Choroid plexus epithelial cell (primary cell): ENCODE data around the gene CLNK.

ENCODE experiments used
- DNase-seq: peaks from one replicate; pipeline ENCODE4 v3.0.0-alpha.2; 2010; ENCODE audit warnings: low read depth
- H3K4me3 ChIP-seq: 2 replicates; pipeline ENCODE4 v1.5.1; 2011; ENCODE audit warnings: low read depth, mild to moderate bottlenecking, control low read depth, low read length, moderate library complexity
- TF ChIP-seq, protein P1 (sequence below): conservative IDR thresholded peaks from 2 replicates; pipeline ENCODE4 v1.5.1; 2011; ENCODE audit warnings: low read depth, mild to moderate bottlenecking, control low read depth, inconsistent platforms, low read length, moderate library complexity

CLNK gene

DNA sequence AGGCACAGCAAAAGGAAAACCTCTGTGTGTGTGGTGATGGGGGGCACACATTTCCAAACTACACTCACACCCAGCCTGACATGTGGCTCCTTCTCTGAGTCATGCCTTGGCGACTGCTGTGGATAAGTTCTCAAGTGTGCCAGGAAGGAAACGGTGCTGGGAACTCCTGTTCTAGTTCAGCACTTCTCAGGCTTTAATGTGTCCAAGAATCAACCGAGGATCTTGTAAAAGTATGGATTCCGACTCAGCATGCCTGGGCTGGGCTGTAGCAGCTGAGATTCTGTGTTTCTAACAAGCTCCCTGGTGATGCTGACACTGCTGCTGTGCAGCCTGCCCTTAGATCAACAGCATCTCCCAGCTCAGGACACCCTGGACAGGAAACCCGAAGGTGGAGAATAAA is 20.2 kb downstream of the CLNK start:
- TF ChIP-seq, protein P1, sequence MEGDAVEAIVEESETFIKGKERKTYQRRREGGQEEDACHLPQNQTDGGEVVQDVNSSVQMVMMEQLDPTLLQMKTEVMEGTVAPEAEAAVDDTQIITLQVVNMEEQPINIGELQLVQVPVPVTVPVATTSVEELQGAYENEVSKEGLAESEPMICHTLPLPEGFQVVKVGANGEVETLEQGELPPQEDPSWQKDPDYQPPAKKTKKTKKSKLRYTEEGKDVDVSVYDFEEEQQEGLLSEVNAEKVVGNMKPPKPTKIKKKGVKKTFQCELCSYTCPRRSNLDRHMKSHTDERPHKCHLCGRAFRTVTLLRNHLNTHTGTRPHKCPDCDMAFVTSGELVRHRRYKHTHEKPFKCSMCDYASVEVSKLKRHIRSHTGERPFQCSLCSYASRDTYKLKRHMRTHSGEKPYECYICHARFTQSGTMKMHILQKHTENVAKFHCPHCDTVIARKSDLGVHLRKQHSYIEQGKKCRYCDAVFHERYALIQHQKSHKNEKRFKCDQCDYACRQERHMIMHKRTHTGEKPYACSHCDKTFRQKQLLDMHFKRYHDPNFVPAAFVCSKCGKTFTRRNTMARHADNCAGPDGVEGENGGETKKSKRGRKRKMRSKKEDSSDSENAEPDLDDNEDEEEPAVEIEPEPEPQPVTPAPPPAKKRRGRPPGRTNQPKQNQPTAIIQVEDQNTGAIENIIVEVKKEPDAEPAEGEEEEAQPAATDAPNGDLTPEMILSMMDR: no peak
- peak; percentile 93 for DNase-seq
- H3K4me3 ChIP-seq: no peak overlapping the region

- TF ChIP-seq, protein P1: no peak
- H3K4me3 ChIP-seq: no peak overlapping the region
- DNase-seq: no peak
Observed at GRCh38 chr4:10662937-10663336, 21.6 kb downstream of the CLNK start.

DNA sequence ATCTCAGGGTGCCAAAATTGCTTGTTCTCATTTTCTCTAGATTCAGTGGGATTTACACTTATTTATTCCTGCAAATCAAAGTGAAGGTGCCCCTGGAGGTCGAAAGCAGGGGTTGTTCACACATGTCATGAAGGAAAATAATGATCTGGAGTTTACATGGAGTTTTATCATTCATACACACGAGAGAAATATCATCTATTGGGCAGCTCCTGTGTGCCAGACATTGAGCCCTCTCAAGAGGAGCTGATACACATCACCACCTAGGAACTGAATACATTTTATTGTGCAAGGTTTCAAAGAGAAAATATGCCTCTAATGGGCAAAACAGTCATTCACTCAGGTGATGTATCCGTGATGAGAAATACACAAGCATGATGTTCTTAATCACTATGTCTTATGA is 23.5 kb downstream of the CLNK start:
- no peak for DNase-seq
- no peak overlapping the region for H3K4me3 ChIP-seq
- TF ChIP-seq, protein P1: no peak

- H3K4me3 ChIP-seq: no peak overlapping the region
- DNase-seq: no peak
- TF ChIP-seq, protein P1: no peak
Observed at GRCh38 chr4:10659251-10659650, 25.3 kb downstream of the CLNK start.

DNA sequence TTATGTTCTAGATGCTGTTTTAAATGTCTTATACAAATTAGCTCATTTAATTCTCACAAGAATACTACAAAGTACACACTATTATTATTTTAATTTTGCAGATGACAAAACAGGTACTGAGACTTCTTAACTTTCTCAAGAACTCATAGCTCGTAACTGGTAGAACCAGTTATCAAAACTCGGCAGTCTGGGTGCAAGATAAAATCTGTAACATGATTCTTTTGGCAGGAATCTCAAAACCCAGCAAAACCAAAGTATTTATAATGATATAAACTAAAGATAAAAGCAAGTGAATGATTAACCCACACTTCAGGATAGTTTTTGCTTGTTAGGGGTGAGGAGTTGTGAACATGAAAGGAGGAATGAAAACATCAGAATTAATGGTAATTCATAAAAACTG is 27.6 kb downstream of the CLNK start:
- DNase-seq: peak; percentile 50
- H3K4me3 ChIP-seq: no peak overlapping the region
- TF ChIP-seq, protein P1: no peak

DNA sequence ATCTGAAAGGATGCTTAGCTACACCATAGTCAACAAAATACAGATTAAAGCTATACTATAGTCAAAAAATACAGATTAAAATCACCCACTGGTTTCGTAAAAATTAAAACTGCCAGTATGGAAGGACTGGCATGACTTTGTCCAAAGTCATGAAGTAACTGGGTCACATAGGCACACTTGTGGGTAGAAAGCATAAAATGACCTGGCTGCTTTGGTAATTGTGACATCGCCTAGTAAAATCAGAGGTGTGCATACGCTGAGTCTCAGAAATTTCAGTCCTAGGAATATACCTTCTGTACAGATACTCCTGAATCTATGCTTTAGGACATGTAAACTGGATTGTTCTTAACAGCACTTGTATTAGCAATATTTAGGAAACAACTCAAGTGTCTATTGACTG is 28.1 kb downstream of the CLNK start:
- no peak for DNase-seq
- H3K4me3 ChIP-seq: no peak overlapping the region
- TF ChIP-seq, protein P1: no peak

DNA sequence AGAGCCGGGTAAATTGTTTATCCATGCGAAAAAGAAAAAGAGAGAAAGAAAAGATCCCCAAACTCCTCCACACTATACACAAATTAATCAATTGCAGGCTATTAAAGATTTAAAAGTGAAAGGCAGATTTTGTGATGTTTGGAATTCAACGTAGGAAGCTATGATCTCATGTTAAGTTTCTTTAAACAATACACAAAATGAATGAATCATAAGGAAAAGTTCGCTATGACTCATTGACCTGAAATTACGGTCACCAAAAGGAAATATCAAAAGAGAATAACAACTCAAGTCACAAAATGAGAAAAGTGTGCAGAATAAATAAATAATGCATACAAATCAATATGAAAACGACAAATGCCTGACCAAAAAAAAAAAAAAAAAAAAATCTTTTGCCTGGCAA is 28.6 kb downstream of the CLNK start:
- TF ChIP-seq, protein P1: no peak
- H3K4me3 ChIP-seq: peak overlapping the region; percentile 15
- peak; percentile 74 for DNase-seq
